ENCODE data around the gene IGF1. TPM values are rescaled to one million over a fixed set of nuclear protein-coding genes. Genes with fewer than 3 reads are reported as not detected.

Gene IGF1
- total and polyA plus RNA-seq, 10 of the 15 experiments (the other 5 are each of a cell fraction or from before 2014, with no cell fraction given), result 2.4 to 9.2 (median 3.5) TPM

GRCh38 chr12:102478405-102479098 lies 1.8 kb downstream of the IGF1 start (continued):
- TF ChIP-seq CUX1 (IDR thresholded peaks at IDR 0.05; ENCODE audit: insufficient replicate concordance, low read depth, low read length) (no peak), MEF2A (IDR thresholded peaks at IDR 0.05; ENCODE audit: insufficient read depth, low read depth, low read length) (peak; percentile 49; the same call in 1 of the 2 replicates), BACH1 (IDR thresholded peaks at IDR 0.05; ENCODE audit: borderline replicate concordance) (no peak), MYC (IDR thresholded peaks at IDR 0.05; ENCODE audit: insufficient read depth, insufficient read length, insufficient replicate concordance, low read length, severe bottlenecking) (no peak), BRCA1 (IDR thresholded peaks at IDR 0.05; ENCODE audit: low read depth, low read length) (no peak), KDM1A (IDR thresholded peaks at IDR 0.05; ENCODE audit: borderline replicate concordance) (no peak), SKIL (IDR thresholded peaks at IDR 0.05; ENCODE audit: low read depth, poor library complexity, severe bottlenecking) (peak; percentile 45), ATF3 (IDR thresholded peaks at IDR 0.05; ENCODE audit: borderline replicate concordance, extremely low read depth, low read depth, low read length) (no peak), NBN (IDR thresholded peaks at IDR 0.05) (no peak), CREB1 (IDR thresholded peaks at IDR 0.05; ENCODE audit: low read depth) (no peak), EGR1 (IDR thresholded peaks at IDR 0.05; ENCODE audit: borderline replicate concordance in 1 of 2, low read depth in 2 of 2, low read length in 2 of 2) (no peak), CHD1 (IDR thresholded peaks at IDR 0.05; ENCODE audit: low read depth, low read length) (peak; percentile 57; the same call in 1 of the 2 replicates), SMAD5 (IDR thresholded peaks at IDR 0.05; ENCODE audit: low read depth) (no peak), KAT2A (conservative IDR thresholded peaks at IDR 0.05; ENCODE audit: control insufficient read depth, low read depth, low read length) (no peak), RAD21 (IDR thresholded peaks at IDR 0.05; ENCODE audit: insufficient read depth, low read depth, low read length) (no peak), CEBPZ (IDR thresholded peaks at IDR 0.05; ENCODE audit: low read depth, low read length) (no peak), TBL1XR1 (IDR thresholded peaks at IDR 0.05; ENCODE audit: low read depth, low read length) (no peak; the same call in 1 of the 2 replicates), ZNF622 (IDR thresholded peaks at IDR 0.05) (no peak)
